Measurements from ENCODE around the gene ITLN2.
"Not testable (repeated sequence)": the region's sequence is repeated elsewhere in the genome, so short reads cannot be mapped to it uniquely, and the experiment has no call there.

ITLN2 gene

DNA sequence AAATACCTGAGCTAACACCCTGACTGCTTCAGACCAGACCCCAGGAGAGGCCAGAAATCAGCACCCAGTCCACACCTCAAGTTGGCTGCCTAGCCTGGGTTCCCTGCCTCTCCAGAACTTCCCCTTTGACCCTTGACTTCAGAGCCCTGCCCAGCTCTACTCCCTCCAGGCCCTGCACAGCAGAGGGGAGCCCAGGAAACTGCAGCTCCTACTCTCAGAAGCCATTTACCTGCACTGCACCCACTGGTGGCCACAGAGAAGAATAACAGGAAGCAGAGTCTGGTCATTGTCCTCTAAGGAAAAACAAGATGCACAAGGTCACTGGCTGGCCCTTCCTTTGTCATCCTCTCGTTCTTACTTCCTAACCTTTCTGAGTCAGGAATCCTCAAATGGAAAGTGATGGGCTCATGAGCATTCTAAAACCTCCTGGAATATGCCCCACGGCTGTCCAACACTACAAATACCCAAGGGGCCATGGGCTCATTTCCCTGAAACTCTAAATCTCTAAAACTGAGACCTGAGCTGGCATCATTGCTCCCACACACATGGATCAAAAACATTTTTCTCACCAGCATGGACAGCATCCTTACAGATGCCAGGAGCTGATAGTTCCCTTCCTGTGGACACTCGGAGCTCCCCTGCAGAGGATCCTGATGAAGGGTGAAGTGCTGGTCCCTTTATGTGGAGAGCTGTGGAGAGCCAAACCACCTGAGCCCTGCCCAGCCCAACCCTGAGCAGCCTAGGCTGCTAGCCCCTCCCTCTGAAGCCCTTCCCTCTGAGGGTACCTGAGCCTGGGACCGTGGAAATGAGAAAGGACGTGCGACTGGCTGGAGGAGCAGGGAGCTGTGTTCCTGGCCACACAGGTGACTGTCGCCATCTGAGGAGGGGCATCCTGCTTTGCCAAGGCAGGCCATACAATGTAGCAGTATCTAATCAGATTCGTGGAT lies at the start of gene ITLN2:
ITLN2 (minus strand) TSS at position 652 of the 947 bp plus-strand sequence; CDS start at position 584, 68 bp downstream.
- DNase-seq (ENCODE audit: low read depth), result peak; percentile 30

- no peak for DNase-seq (ENCODE audit: low read depth)
Observed at GRCh38 chr1:161001525-161001924, 46.9 kb upstream of the ITLN2 start.

DNA sequence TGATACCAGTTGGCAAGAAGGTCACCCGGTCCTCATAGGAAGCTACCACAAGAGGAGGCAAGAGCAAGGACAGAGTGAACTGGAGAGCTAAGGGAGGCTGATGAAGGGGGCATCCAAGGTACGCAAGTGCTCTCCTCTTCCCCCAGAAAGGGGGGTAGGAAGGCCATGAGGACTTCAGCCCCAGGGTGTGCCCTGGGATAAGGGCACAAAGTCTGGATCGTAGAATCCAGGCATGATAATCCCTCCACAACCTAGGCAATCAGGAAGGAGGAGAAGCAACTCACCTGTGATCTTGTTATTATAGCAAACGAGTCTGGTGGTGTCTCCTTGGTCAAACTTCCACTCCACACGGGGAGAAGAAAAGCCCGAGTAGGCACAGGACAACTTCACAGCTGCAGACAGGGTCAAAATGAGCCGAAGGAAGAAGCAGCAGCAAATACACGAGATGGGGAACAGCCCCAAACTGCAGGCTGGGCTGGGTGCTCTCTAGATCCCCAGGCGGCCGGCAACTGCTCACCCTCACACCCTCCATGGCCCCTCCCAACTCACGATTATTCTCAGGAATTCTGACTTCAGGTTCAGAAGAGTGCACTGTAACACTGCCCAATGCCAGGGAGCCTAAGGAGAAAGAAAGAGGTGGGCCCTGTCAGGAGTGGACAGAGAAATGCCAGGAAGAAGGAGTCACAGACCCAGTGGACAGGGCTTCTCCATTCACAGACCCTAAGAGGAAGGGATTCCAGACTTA lies 46.3 kb upstream of the ITLN2 start:
- DNase-seq (ENCODE audit: low read depth), result no peak

DNA sequence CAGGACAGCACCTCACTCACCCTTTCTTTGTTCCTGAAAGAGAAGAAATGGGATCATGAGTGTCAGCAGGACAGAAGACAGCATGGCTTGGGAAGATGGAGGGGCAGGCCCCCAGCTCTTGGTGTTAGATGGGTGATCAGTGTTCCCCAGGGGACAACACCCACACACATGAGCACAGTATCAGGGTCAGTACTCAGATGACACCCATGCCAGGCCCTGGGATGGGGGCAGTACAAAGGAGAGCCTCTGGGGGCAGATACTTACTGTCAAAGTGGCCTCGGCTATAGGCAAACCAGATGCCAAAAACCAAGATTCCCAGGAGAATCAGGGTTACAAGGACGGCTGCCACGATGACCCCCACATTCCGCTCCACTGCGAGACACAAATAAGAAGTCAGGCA lies 44.8 kb upstream of the ITLN2 start:
- no peak for DNase-seq (ENCODE audit: low read depth)

GRCh38 chr1:160997323-160998038 lies 42.9 kb upstream of the ITLN2 start:
- DNase-seq (ENCODE audit: low read depth), result no peak

- DNase-seq (ENCODE audit: low read depth), result no peak
Observed at GRCh38 chr1:160996178-160996577, 41.6 kb upstream of the ITLN2 start.

DNA sequence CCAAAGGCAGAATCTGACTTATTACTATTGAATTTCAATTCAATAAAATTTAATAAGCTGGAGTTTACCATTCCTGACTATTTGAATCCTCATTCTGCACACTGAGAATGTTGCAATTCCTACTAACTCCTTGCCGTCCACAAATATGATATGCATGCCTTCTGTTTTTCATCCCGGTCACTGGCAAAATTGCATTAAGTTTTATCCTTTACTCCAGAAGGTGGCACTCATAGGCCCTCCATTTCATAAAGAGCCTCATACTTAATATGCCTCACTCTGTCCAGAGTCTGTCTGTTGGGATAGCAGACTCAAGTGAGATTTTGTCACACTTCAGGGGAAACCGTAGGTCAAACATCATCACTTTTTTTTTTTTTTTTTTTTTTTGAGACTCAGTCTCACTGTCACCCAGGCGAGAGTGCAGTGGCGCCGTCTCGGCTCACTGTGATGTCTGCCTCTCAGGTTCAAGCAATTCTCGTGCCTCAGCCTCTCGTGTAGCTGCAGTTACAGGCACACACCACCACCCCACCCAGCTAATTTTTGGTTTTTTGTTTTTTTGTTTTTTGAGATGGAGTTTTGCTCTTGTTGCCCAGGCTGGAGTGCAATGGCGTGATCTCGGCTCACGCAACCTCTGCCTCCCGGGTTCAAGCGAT lies 39.1 kb upstream of the ITLN2 start:
- DNase-seq (ENCODE audit: low read depth), result no peak

DNA sequence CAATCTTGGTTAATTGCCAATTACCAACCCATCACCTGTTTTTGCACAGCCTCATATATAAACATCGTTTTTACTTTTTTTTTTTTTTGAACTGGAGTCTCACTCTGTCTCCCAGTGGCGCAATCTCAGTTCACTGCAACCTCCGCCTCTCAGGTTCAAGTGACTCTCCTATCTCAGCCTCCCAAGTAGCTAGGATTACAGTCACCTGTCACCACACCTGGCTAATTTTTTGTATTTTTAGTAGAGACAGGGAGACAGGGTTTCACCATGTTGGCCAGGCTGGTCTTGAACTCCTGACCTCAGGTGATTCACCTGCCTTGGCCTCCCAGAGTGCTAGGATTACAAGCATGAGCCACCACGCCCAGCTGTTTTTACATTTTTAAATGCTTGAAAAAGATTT lies 37.4 kb upstream of the ITLN2 start:
- DNase-seq (ENCODE audit: low read depth), result not testable (repeated sequence)

DNA sequence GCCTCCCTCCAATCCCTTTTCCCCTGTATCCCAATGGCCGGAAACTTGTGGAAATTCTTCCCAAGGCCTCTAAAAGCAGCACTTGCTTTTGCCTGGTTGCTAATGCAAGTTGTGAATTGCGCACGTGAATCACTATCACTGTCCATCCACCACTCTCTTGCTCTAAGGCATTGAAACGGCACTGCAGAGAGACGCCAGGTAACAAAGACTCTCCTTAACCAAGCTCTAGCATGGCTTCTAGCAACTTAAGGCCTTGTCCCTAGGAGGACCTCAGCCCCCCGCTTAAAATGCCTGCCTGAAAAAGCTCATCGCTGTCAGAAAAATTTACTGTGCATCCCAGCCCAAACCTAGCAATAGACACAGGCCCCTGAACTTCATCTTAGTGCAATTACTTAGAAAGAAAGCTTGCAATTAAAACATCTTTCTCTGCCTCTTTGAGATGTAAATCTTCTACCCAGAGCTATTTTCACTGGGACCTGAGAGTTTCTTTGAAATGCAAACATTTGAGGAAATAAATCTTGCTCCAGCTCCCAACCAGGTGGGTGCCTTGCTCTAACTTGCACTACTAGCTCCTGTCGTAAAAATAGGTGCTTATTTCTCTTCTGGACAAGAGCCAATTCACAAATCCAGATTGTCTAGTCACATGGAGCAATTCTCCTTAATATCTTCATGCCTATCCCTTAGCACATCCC lies 32.9 kb upstream of the ITLN2 start:
- no peak for DNase-seq (ENCODE audit: low read depth)

GRCh38 chr1:160985723-160986122 lies 31.1 kb upstream of the ITLN2 start:
- DNase-seq (ENCODE audit: low read depth), result no peak

- no peak for DNase-seq (ENCODE audit: low read depth)
Observed at GRCh38 chr1:160981584-160982411, 27.2 kb upstream of the ITLN2 start.

DNA sequence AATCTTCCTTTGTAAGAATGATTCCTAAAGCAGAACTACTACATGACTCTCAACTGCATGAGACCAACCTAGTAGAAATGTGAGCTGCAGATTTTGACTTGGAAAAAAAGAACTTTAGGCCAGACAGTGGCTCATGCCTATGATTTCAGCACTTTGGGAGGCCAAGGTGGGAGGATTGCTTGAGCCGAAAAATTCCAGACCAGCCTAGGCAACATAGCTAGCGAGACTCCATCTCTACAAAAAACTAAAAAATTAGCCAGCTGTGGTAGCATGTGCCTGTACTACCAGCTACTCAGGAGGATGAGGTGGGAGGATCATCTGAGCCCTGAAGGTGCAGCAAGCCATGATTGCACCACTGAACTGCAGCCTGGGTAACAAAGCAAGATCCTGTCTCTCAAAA lies 24.7 kb upstream of the ITLN2 start:
- DNase-seq (ENCODE audit: low read depth), result no peak

GRCh38 chr1:160978510-160978927 lies 23.9 kb upstream of the ITLN2 start:
- no peak for DNase-seq (ENCODE audit: low read depth)

DNA sequence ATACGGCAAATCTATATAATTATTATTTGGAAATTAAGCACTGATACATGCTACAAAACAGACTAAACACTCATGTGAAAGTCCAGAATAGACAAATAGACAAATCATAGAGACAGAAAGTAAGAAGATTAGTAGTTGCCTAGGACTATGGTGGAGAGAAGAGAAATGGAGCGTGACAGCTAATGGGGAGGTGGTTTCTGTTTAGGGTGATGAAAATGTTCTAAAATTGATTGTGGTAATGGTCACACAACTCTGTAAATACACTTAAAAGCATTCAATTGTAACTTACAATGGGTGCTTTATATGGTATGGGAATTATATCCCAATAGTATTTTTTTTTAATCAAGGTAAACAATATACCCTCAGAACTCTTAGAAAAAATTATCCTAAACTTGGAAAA lies 20.4 kb upstream of the ITLN2 start:
- DNase-seq (ENCODE audit: low read depth), result no peak

DNA sequence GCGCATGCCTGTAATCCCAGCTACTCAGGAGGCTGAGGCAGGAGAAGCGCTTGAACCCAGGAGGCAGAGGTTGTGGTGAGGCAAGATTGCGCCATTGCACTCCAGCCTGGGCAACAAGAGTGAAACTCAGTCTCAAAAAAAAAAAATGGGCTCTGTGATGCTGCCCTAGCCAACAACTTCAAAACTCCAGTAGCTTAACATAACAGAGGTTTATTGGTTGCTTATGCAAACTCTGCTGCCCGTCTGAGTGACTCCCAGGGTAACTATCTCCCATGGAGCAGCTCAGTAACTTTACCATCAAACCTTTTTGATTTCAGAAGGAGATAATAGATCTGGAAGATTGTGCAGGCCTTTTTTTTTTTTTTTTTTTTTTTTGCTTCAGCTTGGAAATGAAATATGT lies 18.9 kb upstream of the ITLN2 start:
- DNase-seq (ENCODE audit: low read depth), result no peak

DNA sequence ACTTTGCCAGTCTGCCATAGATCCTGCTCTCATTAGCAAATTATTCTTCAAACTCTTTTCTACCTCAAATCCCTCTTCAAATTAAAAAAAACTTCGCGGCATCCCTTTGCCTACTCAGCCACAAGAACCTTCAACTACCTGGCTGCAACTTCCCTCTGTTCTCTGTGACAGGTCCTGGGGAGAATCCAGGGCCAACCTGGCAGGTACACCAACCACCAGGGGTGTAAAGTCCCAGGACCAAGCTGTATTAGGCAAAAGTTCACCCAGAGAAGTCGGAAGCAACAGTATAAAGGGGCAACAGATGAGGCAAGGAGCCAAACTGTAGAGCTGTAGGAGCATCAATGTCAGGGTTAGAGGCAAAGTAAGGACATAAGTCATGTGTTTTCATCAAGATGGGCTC lies 18.3 kb upstream of the ITLN2 start:
- DNase-seq (ENCODE audit: low read depth), result no peak

DNA sequence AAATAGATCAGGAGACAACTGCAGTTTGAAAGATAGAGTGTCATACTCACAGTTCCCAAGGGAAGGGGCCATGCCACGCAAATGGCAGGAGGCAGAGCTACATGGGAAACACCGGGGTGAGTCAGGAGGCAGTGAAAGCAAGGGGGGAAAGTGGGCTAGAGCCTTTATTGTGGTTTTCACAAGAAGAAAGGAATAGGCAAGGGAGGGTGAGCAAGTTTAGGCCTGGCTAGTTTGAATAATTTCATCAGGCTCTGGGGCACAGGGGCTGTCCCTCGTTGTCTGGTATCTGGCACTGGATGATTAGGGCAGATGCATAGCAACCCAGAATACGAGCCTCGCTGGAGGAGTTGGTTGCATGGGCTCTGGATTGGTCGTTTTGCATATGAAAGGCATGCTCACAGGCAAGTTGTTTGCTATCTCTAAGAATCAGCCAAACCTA lies 17.0 kb upstream of the ITLN2 start:
- DNase-seq (ENCODE audit: low read depth), result peak; percentile 31

GRCh38 chr1:160963521-160963920 lies 8.9 kb upstream of the ITLN2 start:
- no peak for DNase-seq (ENCODE audit: low read depth)

- no peak for DNase-seq (ENCODE audit: low read depth)
Observed at GRCh38 chr1:160961419-160961818, 6.8 kb upstream of the ITLN2 start.

- DNase-seq (ENCODE audit: low read depth), result no peak
Observed at GRCh38 chr1:160956966-160957365, 2.4 kb upstream of the ITLN2 start.
